HG02610 (cell line): ENCODE measurements around the gene POLR2J.
A peak's percentile ranks its signal among the peaks of the same experiment; 100 is the strongest.
"Not testable (repeated sequence)": the region's sequence is repeated elsewhere in the genome, so short reads cannot be mapped to it uniquely, and the experiment has no call there.

Experiments used
- ATAC-seq: cut with Tn5 transposase; IDR thresholded peaks from one replicate; pipeline ENCODE4 v1.9.1; 2021; ENCODE audit warnings: mild to moderate bottlenecking, moderate library complexity; ENCODE audit not compliant: unreplicated experiment

POLR2J gene

DNA sequence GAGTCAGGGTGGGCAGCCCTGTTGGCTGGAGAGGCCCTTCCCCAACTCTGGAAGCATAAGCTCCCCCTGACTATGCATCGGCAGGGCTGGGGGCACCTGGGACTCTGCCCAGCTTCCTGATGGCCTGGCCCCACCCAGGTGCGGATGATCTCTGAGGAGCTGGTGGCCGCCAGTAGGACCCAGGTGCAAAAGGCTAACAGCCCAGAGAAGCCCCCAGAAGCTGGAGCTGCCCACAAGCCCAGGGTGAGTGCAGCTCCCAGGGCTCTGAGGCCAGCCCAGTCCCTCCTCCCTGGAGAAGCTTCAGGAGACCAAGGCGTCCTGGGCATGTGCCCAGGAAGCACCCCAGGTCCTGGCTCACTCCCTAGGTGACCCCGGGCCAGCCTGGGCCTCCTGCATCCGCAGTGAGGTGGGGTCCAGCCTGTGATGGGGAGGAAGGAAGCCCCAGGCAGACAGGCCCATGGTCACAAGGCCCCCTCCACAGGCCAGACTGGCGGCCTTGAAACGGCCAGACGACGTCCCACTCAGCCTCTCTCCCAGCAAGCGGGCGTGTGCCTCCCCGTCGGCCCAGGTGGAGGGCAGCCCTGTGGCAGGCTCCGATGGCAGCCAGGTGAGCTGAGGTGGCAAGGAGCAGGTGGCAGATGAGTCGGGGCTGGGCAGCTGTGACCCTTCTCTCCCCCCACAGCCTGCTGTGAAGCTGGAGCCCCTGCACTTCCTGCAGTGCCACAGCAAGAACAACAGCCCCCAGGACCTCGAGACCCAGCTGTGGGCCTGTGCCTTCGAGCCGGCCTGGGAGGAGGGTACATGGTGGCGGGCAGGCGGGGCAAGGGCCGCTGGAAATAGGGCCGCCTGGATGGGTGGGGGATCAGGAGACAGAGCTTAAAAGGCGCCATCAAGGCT lies 10.9 kb downstream of the POLR2J start:
- ATAC-seq = no peak

DNA sequence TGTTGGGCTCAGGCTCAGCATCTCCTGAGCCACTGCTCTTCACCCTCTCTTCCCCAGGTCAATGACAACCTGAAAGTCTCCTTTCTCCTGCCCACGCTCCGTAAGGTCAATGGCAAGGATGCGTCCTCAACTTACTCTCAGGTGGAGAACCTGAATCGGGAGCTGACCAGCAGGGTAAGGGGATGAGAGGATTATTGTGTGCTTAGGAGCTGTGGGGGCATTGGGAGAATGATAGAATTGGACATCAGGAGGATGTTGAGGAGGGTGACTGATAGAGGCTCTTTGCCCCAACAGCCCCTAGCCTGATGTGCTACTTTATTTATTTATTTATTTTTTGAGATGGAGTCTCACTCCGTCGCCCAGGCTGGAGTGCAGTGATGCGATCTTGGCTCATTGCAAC lies 12.6 kb downstream of the POLR2J start:
- no peak for ATAC-seq

DNA sequence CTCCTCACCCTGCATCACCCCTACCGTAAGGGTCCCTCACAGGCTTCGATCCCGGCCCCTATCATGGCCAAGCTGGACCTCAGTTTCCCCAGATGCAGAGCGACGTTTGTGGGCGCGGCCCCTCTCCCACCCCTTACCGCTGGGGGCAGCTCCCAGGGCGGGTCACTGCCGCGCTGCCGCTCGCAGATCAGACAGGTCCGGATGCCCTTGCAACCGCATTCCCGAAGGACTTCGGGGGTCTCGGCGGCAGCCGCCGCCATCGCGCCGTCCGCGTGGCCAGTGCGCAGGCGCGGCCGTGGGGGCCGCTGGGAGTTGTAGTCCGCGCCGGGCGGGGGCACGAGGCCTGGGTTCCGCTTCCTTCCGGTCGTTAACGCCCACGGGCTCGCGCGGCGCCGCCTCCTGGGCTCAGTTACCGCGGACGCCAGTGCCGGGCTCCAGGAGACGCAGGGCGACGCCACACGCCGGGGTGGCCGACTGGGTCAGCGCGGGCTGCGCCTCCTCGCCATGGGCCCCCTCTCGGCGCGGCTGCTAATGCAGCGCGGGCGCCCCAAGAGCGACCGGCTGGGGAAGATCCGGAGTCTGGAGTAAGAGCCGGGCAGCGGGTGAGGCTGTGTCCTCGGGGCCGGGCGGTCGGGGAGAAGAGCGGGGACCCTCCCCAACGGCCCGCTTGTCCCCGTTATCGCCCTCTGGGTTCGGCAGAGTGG lies 14.0 kb downstream of the POLR2J start, which contains the start of the genes ALKBH4 and LRWD1:
TSS of gene ALKBH4 (minus strand) at position 287 of the 704 bp plus-strand sequence. CDS start at position 260, 27 bp downstream.
TSS of gene LRWD1 (plus strand) at position 408 of the 704 bp plus-strand sequence. CDS start at position 505, 97 bp downstream.
- ATAC-seq = peak; percentile 94

DNA sequence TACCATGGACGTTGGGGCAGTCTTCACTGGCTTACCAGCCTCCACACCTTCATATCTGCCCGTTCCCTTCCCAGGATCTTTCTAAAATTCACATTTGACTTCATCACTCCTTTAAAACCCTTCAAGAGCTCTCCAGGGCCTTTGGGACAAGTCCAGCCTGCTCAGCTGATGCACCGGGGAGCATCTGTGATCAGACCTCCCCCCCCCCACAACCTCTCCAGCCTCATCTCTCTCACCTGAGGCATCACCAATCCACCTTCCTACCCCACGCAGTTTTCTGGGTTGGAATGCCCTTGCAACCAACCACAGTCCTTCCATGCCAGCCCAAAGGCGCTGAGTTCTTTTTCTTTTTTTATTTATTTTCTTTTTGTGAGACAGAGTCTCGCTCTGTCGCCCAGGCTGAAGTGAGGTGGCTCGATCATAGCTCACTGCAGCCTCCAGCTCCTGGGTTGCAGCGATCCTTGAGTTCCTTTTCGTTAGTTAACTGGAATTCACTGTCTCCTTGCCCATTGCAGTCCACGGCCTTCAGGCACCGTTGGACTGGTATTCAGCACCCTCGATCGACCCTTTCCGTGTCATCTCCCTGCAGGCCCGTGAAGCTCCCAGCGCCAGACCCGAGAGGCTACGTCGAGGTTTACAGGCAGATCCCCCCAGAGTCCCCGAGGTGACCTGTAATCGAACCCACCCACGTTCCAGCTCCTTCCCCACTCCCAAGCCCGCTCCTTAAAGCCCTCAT lies 14.7 kb downstream of the POLR2J start:
- no peak for ATAC-seq

DNA sequence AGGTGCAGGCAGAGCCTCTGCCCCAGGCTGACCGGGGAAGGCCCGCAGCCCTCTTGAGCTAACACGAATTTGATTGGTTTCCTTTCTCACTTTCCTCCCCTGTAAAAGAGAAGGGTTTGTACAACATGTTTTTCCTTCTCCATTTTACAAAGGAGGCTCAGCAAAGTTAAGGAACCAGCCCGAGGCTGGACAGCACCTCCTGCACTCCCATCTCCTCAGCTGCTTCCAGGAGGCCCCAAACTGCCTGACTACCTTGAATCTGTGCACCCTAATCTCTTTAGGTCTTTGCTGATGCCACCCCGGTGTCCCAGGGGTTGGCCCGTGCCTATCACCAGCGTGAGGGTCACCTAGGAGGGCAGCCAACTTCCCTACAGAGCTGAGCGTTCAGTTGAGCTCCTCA lies 18.3 kb downstream of the POLR2J start:
- no peak for ATAC-seq

DNA sequence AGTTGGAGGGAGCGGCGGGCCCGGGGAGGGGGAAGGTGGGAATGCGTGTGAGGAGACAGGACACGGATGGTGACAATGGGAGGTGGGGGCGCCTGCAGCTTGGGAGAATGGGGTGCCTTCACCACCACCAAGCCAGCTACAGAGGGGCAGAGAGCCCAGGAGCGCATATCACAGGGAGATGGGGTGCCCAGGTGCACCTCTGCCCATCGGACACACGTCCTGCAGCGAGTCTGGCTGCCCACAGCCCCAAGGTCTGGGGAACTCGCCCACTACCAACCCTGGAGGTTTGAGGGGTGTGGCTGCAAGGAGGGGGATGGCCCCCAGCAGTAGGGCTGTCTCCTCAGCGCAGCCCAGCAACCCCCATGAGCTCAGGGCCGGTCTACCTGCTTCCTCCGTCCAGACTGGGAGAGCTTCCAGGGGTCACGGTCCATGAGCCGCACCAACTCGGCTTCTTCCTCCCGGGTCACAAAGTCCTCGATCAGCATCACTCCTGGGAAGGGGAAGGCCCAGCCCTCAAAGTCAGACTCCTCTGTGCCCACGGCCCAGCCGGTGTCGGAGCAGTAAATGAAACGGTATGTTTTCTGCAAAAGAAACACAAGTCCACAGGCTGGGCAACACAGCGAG lies 19.4 kb downstream of the POLR2J start:
- ATAC-seq = no peak

DNA sequence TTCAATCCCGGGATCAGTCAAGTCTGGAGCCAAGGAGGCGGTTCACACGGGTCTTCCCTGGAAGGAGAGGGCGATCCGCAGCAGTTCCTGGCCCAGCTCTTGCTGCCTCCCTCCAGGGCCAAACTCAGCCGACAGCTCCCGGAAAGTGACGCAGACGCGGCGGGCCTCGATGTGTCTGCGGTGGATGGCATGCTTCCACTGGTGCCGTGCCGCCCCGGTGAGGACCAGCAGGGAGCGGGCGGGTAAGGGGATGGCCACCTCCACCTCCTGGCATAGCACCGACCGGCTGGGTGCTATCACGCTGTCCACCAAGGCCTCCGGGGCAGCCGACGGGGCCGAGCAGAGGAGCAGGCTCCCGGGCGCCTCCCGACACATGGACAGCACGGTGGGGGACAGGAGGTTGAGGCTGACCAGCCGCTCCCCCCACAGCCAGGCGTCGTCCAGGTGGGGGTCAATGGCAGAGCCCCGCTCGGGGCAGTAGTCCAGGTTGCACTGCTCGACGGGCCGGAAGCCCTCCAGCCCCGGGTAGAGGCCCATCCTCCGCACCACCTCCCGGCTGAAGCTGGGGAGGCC lies 21.3 kb downstream of the POLR2J start:
- ATAC-seq = no peak

DNA sequence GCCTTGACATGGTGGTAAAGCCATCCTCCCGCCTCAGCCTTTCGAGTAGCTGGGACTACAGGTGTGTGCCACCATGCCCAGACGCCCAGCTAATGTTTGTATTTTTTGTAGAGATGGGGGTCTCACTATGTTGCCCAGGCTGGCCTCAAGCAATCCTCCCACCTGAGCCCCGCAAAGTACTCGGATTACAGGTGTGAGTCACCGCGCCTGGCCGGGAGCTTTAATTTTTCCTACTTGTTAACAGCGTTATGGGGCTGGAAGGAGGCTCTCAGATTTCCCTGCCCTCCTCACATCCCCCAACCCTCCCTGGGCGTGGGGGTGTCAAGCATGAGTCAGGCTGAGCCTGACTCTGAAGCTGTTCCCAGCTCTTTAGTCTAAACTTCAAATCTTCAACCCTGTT lies 22.4 kb downstream of the POLR2J start:
- no peak for ATAC-seq

DNA sequence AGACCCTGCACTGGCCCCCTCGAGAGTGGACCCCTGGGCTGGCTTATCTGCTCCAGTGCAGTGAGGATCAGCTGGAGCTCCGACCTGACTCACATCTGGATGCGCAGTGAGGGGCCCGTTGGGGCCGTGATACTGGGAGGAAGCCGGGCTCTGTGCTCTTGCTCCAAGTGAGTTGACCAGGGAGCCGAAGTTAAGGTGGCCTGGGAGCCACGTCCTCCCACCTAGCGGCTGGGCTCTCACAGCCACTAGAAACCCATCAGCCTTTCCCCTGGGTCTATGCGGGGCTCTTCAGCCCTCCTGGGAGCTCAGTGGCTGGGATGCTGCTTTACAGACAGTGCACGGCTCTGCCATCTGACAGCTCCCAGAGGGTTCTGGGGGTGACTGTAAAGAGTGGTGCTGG lies 23.1 kb downstream of the POLR2J start:
- no peak for ATAC-seq

DNA sequence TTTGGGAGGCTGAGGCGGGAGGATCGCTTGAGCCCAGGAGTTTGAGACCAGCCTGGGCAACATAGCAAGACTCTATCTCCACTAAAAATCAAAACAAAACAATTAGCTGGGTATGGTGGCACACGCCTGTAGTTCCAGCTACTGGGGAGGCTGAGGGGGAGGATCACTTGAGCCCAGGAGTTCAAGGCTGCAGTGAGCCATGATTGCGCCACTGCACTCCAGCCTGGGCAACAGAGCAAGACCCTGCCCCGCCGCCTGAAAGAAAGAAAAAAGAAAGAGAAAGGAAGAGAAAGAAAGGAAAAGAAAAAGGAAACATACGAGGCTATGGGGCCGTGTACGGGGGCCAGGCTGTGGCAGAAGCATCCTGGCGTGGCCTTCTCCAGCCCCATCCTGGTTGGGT lies 23.8 kb downstream of the POLR2J start:
- ATAC-seq = not testable (repeated sequence)

DNA sequence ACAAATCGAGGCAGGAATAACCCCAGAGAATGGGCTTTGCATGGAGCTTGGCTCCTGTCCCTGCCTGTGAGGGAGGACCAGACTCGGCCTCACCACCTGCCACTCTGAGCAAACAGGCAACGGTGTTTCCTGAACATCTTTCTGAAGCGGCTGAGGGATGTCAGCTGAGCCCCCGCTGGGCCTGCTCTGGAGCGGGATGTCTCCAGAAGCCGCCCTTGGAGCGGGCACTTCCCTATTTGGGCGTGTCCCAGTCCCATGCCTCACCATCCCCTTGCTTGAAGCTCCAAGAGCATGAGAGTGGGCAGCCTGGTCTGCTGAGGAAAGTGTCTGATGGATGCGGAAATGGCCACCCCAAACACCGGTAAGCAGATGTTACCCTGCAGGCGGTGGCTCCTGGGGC lies 24.3 kb downstream of the POLR2J start:
- ATAC-seq = no peak

DNA sequence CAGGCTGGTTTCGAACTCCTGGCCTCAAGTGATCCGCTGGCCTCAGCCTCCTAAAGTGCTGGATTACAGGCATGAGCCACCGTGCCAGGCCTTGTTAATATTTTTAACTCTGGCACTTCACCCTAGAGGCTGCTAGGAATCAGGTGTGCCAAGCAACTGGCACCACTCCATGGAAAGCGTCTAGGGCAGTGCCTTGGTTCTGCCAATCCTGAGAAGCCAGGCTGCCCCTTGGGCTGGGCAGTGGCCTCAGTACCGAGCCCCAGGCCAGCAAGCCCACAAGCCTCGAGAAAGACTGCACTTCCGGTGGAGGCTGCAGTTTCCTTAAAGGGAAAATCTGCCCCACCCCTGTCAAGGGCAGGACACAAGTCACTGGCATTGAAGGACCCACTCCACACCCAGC lies 25.4 kb downstream of the POLR2J start:
- ATAC-seq = no peak

DNA sequence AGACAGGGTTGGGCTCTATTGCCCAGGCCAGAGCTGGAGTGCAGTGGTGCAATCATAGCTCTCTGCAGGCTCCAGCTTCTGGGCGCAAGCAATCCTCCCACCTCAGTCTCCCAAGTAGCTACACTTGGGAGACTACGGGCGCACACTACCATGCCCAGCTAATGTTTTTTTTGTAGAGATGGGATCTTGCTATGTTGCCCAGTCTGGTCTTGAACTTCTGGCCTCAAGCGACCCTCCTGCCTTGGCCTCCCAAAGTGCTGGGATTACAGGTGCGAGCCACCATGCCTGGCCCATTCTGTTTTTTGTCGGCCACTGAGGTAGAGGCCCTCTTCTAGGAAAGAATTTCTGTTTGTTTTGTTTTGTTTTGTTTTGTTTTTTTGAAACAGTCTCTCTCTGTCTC lies 26.3 kb downstream of the POLR2J start:
- ATAC-seq = no peak

DNA sequence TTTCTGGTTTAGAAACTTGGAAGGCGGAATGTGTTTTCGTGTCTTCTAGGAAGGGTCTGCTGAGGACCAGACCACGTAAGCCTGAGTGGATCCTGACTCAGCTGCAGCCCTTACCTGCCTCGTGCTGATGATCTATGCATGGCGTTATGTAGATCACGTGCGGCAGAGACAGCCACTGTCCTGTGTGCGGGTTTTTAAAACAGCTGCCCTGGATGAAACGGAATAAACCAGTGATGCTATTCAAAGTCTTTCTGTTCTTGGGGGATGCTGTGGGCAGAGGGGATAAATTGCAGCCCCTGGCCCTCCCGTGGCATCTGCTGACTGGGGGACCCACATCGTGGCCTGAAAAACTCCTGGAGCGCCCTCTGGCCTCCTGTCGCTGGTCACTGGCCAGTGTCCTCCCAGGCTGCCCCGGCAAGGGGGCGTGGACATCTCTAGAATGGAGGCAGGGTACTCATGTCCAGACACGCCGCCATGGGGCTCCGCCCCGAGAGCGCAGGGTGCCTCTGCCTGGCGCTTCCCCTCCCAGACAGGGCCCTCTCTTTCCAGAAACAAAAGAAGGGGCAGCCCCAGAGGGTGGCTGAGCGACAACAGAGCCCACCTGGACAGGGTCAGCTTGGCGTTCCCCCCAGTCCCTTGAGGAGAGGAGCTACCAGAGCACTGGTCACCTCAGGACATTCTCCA lies 27.2 kb downstream of the POLR2J start:
- ATAC-seq = no peak

DNA sequence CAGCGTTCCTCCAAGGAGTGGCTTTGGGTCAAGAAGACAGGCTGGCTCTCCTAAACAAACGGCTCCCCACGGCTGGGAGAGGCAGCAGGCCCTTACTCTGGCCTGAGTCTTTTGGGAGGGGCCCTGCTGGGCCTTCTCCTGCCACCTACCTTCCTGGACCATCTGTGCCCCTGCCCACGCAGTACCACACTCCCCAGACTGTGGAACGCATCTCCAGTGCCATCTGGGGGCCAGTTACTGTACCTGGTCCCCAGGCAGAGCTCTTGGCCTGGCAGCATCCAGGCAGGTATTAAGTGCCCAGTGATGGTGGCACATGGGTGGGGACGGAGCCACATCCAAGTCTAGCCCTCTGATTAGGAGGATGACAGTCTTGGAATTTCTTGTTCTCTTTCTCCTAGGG lies 28.5 kb downstream of the POLR2J start:
- ATAC-seq = no peak

DNA sequence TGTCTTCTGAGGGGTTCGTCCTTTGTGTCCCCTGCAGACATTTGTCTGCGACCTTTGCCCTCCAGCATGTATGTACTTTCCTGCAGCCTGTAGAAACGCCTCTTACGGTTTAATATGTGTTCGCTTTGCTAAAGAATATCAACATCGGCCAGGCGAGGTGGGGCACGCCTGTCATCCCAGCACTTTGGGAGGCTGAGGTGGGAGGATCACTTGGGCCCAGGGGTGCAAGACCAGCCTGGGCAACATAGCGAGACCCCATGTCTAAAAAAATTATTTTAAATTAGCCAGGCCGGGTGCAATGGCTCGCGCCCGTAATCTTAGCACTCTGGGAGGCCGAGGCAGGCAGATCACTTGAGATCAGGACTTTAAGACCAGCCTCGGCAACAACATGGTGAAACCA lies 29.6 kb downstream of the POLR2J start:
- ATAC-seq = no peak

DNA sequence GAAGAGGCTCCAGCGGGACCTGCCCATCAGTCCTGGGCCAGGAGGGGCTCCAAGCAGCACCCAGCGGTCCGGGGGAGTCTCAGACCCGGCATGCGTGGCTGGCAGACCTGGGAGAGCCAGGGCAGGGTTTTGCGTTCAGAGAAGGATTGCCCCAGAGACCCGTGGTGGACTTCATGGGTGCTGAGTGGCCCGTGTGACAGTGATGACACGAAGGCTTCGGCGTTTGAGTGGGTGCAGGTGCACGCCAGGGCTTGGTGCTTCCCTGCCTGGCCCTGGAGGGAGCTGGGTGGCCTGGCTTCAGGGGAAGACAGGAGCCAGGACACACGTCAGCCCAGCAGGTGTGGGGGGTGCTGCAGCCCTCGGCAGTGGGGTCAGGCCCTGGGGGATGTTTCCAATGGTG lies 31.4 kb downstream of the POLR2J start:
- ATAC-seq = no peak

DNA sequence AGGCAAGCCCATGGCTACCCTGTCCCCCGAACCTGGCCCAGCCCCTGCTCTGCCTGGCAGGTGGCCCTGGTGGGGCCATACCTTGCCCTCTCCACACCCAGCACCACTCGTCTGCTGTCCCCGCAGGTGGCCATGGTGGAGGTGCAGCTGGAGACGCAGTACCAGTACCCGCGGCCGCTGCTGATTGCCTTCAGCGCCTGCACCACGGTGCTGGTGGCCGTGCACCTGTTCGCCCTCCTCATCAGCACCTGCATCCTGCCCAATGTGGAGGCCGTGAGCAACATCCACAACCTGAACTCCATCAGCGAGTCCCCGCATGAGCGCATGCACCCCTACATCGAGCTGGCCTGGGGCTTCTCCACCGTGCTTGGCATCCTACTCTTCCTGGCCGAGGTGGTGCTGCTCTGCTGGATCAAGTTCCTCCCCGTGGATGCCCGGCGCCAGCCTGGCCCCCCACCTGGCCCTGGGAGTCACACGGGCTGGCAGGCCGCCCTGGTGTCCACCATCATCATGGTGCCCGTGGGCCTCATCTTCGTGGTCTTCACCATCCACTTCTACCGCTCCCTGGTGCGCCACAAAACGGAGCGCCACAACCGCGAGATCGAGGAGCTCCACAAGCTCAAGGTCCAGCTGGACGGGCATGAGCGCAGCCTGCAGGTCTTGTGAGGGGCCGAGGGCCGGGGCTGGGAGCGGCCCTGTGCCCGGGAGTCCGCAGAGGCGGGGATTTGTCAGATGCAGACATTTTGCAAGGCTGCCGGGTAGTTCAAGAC lies 32.1 kb downstream of the POLR2J start:
- no peak for ATAC-seq

DNA sequence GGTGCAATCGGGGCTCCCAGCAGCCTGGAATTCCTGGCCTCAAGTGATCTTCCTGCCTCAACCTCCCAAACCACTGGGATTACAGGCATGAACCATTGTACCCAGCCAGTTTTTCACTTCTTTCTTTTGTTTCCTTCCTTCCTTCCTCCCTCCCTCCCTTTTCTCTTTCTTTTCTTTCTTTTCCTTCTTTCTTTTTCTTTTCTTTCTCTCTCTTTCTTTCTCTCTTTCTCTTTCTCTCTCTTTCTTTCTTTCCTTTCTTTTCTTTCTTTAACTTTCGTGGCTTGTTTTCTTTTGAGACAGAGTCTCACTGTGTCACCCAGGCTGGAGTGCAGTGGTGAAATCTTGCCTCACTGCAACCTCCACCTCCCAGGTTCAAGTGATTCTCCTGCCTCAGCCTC lies 33.0 kb downstream of the POLR2J start:
- ATAC-seq = no peak
